Measurements from ENCODE around the gene GMEB2. TPM values are rescaled to one million over a fixed set of nuclear protein-coding genes. Genes with fewer than 3 reads are reported as not detected.
"Not testable (repeated sequence)": the region's sequence is repeated elsewhere in the genome, so short reads cannot be mapped to it uniquely, and the experiment has no call there.

The GMEB2 gene
- total RNA-seq, 1 donor from 2014 or later: 3.4 TPM

GRCh38 chr20:63657937-63658748 is 31.2 kb upstream of the GMEB2 start, which contains the start of gene RTEL1:
Gene RTEL1 (plus strand): TSS chr20:63658312. CDS start chr20:63659403, 1,091 bp downstream.
- peak; percentile 95 for DNase-seq (ENCODE audit: low spot score)

DNA sequence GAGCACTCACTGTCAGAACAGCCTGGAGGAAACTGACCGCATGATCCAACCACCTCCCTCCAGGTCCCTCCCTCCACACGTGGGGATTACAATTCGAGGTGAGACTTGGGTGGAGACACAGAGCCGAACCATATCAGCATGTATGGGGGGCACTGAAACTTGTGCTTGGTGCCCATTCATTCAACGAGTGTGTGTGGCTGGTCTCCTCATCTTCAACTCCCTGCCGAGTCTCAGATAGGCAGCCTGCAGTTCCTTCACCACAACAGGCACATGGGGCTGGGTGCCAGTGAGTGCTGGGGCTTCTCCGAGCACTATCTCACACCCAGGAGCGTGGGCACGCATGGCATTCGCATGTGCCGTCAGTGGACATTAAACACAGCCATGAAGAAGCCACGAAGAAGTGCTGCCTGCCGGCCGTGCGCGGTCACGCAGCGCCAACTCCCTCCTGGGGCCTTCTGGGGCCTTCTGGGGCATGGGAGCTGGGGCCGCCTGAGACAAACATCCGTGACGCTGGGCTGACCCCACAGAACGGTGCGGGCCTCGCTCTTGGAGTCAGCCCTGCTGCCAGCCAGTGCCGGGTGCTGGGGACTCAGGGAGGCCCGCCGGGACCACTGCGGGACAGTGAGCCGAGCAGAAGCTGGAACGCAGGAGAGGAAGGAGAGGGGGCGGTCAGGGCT is 30.5 kb upstream of the GMEB2 start:
- peak; percentile 26 for DNase-seq (ENCODE audit: low spot score)

DNA sequence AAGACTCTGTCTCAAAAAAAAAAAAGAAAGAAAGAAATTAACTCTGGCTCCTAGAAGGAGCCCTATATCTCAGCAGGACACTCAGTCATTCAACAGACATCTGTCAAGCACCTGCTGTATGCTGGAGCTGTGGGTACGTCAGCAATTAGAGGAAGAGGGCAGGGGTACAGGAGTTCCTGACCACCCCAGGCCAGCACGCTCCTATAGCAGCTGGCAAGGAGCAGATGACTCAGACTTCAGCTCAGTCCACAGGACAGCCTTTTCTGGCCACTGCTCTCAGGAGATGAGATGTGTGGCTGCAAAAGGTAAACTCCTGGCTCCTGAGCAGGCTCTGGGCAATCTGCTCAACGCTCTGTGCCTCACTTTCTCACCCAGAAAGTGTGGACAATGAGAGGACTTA is 29.6 kb upstream of the GMEB2 start:
- DNase-seq (ENCODE audit: low spot score): no peak

GRCh38 chr20:63655249-63655648 is 28.3 kb upstream of the GMEB2 start:
- DNase-seq (ENCODE audit: low spot score): no peak

DNA sequence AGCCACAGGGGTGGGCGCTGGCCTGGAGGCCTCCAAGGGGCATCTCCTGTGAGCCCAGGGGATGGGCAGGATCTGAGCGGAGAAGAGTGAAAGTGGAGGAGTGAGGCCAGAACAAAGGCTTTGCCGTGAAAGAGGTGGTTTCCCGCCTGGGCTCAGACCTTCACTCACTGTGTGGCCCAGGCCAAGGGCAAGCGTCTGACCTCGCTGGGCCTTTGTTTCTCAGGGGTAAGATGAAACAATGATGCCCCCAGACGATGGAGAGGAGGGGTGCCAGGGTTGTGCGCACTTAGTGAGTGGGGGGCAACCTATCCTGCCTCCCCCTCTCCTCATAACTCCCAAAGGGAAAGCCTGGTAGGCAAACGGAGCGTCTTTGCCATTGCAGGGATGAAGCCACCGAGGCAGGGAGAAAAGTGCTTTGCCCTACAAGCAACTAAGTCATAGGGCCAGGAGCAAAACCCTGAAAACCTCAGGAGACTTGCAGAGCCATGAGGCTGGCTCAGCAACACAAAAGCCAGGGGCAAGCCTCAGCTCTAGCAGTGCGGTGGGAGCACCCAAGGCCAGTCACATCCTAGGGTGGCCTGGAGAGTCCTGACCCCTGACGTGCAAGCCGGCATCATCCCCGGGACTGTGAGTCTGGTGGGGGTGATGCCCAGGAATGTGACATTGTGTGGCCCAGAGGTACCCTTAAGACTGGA is 27.2 kb upstream of the GMEB2 start:
- DNase-seq (ENCODE audit: low spot score): no peak

GRCh38 chr20:63653041-63653973 is 26.4 kb upstream of the GMEB2 start, which contains the start of gene STMN3:
Gene STMN3 (minus strand): TSS chr20:63653424. CDS start chr20:63653345, 79 bp downstream.
- peak; percentile 95 for DNase-seq (ENCODE audit: low spot score)

DNA sequence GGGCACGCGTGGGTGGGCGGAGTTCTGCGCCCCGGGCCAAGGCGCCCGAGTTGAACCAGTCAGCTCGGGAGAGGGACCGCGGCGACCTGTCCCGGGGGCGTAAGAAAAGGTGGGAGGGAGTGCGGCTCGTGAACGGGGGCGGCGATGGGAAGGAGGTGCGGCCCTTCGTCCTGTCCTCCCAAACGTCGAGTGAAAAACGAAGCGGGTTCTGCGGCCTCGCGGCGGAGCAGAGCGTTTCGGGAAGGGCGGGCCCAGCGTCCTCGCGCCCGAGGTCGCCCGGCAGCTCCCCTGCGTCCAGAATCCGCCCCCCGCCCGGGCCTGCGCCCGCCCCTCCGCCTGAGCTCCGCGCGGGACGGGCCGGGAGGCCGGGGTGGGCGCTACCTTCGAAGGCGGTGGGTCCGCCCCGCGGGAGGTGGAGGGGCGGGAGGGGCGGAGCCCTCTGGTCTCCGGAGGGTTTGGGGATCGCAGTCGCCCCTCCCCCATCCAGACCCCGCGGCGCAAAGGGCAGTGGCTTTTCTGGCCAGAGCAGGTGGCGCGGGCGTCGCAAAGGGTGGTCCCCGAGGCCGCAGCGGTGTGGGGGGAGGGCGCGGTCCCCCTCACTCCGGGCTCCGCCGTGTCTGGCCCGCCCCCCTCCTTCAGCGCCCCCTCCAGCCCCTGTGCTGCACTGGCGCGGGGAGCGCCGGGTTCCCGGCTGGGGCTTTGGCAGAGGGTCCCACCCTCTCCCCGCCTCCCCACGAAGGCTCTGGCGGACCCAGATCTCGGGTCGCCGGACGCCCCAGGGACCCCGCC is 25.5 kb upstream of the GMEB2 start:
- peak; percentile 35 for DNase-seq (ENCODE audit: low spot score)

DNA sequence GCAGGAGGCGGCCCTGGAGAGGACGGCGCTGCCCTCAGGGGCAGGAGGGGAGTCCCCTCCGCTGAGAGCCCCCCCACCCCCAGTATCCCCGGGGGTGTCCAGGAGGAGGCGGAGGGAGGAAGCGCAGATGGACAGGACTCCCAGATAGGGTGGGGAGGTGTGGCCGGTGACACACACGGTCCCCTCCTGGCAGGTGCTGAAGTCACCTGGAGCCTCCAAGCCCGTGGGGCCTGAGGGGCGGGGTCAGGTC is 25.0 kb upstream of the GMEB2 start:
- DNase-seq (ENCODE audit: low spot score): no peak

DNA sequence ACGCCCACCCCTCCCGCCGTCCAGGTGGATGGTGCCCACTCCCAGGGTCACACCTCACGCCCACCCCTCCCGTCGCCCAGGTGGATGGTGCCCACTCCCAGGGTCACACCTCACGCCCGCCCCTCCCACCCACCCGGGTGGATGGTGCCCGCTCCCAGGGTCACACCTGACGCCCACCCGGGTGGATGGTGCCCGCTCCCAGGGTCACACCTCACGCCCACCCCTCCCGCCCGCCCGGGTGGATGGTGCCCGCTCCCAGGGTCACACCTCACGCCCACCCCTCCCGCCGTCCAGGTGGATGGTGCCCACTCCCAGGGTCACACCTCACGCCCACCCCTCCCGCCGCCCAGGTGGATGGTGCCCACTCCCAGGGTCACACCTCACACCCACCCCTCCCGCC is 23.6 kb upstream of the GMEB2 start:
- not testable (repeated sequence) for DNase-seq (ENCODE audit: low spot score)

- no peak for DNase-seq (ENCODE audit: low spot score)
Measured at GRCh38 chr20:63648895-63649589, 22.1 kb upstream of the GMEB2 start.

DNA sequence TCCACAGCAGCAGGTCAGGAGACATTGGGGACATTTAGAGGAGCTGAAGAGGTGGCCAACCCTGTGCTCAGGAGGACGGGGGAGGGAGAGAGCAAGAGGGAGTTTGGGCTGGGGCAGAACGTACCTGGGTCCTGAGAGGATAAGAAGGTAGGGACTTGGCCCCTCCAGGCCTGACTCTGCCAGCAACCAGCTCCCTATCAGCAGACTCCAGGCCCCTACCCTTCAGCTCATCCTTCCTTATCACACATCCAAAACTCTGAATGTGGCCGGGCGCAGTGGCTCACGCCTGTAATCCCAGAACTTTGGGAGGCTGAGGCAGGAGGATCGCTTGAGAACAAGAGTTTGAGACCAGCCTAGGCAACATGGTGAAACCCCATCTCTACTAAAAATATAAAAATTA is 21.3 kb upstream of the GMEB2 start:
- DNase-seq (ENCODE audit: low spot score): no peak

DNA sequence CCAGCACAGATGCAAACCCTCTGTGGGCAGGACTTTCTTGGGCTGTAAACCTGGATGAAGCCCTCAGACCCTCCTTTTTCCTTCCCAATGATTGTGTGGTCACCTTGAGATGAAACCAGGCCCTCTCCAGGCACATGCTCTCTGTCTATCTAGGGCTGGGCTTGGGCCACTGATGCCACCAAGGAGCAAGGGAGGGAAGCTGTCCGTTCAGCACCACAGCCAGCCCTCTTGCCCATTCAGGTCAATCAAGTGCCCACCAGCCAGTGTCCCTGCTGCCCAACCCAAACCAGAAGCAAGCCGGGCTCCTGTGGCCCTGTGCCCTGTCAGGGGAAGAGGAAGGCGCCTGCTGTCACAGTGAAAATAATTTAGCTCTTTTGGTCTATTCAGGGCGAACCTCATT is 18.3 kb upstream of the GMEB2 start:
- no peak for DNase-seq (ENCODE audit: low spot score)

GRCh38 chr20:63643946-63644345 is 17.0 kb upstream of the GMEB2 start:
- no peak for DNase-seq (ENCODE audit: low spot score)

- no peak for DNase-seq (ENCODE audit: low spot score)
Measured at GRCh38 chr20:63643499-63643898, 16.6 kb upstream of the GMEB2 start.

DNA sequence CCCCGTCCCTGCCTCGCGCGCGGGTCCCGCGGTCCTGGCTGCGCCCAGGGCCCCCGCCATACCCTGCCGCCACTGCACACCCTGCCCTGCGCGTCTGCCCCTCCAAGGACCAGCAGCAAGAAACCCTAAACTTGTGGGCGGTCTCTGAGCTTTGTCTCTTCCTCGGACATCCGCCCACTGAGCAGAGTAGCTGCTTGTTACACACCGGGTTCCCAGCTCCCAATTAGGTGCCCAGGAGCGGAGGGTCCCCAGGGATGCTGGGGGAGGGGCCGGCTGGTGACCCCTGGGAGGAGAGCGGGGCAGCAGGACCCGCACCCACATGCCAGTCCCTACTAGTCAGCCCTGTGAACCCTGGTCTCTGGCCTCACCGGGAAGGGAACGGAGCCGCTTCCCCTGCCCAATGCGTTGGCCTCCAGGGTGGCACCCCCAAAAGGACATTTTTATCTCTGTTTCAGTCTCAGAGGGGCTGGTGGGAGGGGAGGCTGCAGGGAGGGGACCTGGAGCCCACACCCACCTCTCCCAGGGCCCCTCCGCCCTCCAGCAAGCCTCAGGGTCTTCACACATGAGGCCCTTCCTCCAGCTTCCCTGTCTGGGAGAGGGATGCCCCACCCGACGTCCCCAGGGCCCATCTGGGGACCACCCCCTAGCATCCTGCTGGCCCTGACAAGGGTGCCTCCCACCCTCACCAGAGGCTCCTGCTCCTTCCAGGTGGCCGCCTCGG is 15.8 kb upstream of the GMEB2 start:
- DNase-seq (ENCODE audit: low spot score): no peak

DNA sequence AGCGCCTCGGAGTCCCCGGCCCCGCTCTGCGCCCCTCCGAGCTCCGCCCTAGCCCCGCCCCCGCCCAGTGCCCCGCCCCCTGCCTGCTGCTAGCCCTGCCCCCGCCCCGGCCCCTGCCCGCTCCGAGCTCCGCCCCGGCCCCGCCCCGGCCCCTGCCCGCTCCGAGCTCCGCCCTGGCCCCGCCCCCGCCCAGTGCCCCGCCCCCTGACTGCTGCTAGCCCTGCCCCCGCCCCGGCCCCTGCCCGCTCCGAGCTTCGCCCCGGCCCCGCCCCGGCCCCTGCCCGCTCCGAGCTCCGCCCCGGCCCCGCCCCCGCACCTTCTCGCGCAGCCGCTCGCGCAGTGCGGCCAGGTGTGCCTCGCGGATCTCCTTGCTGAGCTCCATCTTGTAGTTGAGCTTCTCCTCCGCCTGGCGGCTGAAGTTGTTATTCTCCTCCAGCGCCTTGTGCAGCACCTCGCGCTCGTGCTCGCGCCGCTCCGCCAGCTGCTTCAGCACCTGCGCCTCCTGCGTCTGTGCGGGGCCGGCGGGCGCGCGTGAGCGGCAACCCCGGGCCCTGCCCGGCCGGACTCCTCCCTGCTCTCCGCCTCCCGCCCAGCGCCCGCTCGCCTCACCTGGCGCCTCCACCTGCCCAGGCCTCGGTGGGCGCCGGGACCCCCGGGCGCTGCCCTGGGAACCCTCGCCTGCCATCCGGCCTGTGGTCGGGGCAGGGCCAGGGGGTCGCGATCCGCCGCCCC is 15.1 kb upstream of the GMEB2 start:
- peak; percentile 75 for DNase-seq (ENCODE audit: low spot score)

DNA sequence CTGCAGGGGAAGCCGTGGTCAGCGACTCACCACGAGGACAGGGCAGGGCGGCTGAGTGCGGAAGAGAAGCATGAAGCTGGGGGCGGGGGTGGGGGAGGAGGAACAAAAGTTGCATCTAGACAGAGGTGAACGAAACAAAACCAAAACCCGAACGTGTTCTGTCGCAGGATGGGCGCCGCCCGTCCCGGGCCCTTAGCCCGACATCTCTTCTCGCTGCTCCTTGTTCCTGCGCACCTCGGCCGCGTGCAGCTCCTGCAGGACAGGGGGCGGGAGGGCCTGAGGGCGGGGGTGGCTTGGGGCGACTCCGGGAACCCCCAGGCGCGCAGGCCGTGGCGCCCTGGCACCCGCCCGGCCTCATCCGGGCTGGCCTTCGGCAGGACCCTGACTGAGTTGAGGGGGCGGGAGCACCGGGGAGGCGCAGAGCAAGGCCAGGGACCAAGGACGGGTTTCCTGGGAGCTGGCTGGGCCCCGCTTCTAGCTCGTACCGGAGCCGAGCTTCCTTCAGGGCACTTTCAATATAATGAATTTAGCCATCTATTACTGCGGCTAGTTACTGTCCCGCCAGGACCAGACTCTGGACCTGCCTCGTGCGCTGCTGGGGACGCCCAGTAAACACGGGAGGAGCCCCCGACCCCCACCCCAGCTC is 14.4 kb upstream of the GMEB2 start:
- DNase-seq (ENCODE audit: low spot score): no peak

GRCh38 chr20:63640686-63641085 is 13.8 kb upstream of the GMEB2 start:
- not testable (repeated sequence) for DNase-seq (ENCODE audit: low spot score)

Measured in umbilical cord (tissue), 2 donors.